ENCODE data around the gene CLEC18C. TPM values are rescaled to one million over a fixed set of nuclear protein-coding genes. Genes with fewer than 3 reads are reported as not detected.
"Not testable (repeated sequence)": the region's sequence is repeated elsewhere in the genome, so short reads cannot be mapped to it uniquely, and the experiment has no call there.

CLEC18C gene
- total RNA-seq, 1 donor from 2014 or later, result under 0.01 TPM

GRCh38 chr16:70231831-70232230 is 58.2 kb downstream of the CLEC18C start:
- not testable (repeated sequence) for H3K4me1 ChIP-seq (ENCODE audit: control insufficient read depth in 3 of 3, insufficient read depth in 3 of 3, low read length in 3 of 3); H3K9ac ChIP-seq (ENCODE audit: low read depth in 1 of 3, low read length in 3 of 3); H3K9me3 ChIP-seq (ENCODE audit: control insufficient read depth in 3 of 3, low read length in 3 of 3); H3K36me3 ChIP-seq (ENCODE audit: control insufficient read depth in 3 of 3, insufficient read depth in 3 of 3, low read length in 3 of 3); H3K27me3 ChIP-seq (ENCODE audit: control insufficient read depth in 3 of 3, insufficient read depth in 3 of 3, low read length in 3 of 3); H3K27ac ChIP-seq (ENCODE audit: low read depth, low read length); H3K4me3 ChIP-seq (ENCODE audit: low read length in 3 of 3)

Small RNAs within 50 kb of the gene (small RNA-seq; reads per million reads assigned to genes)
- not detected for gene AC009060.2

Other genes starting within 250 kb of the CLEC18C start
- gene CLEC18A, start 222.5 kb upstream of the CLEC18C start, total RNA-seq, result under 0.01 TPM
- 16.2 TPM for gene PDPR, start 59.5 kb upstream of the CLEC18C start, total RNA-seq
- gene EXOSC6, start 78.2 kb downstream of the CLEC18C start, total RNA-seq, result 16.2 TPM
- gene AARS1, start 115.7 kb downstream of the CLEC18C start, total RNA-seq, result 65.8 TPM
- 21.4 TPM for gene DDX19B, start 125.4 kb downstream of the CLEC18C start, total RNA-seq
- gene DDX19A, start 173.1 kb downstream of the CLEC18C start, total RNA-seq, result 38.1 TPM